WTC11 (cell line): Measurements from ENCODE around the gene NFATC3. TPM values are rescaled to one million over a fixed set of nuclear protein-coding genes. Genes with fewer than 3 reads are reported as not detected.

Experiments used
- ATAC-seq: fragments of 200-7000 bp; cut with Tn5 transposase; 2 replicates; pipeline ENCODE4 v1.10.0; 2021; ENCODE audit warnings: mild to moderate bottlenecking, moderate library complexity
- CTCF ChIA-PET: fragments of 300-600 bp; sonication (Branson Sonifier 250); formaldehyde crosslinking; loops from one replicate; lab custom pipeline; 2021; ENCODE audit warnings: antibody characterized with exemption; lab: Charles Lee
- POLR2A ChIA-PET: fragments of 350-600 bp; sonication (Branson Sonifier 250); formaldehyde crosslinking; loops from one replicate; lab custom pipeline; 2021; ENCODE audit warnings: antibody characterized with exemption; lab: Charles Lee
- DNase-seq: peaks from one replicate; pipeline ENCODE4 v3.0.0; 2021; ENCODE audit warnings: low spot score
- H3K27ac Mint-ChIP-seq: 2 replicates; pipeline ENCODE4 v1.8.0; 2021; ENCODE audit warnings: mixed read lengths
- H3K27me3 Mint-ChIP-seq: 2 replicates; pipeline ENCODE4 v1.8.0; 2021; ENCODE audit warnings: low read depth, mild to moderate bottlenecking, moderate library complexity, mixed read lengths
- H3K36me3 Mint-ChIP-seq: 2 replicates; pipeline ENCODE4 v1.8.0; 2021; ENCODE audit warnings: mixed read lengths
- H3K4me1 Mint-ChIP-seq: 2 replicates; pipeline ENCODE4 v1.8.0; 2022; ENCODE audit warnings: mixed read lengths
- H3K4me3 Mint-ChIP-seq: 2 replicates; pipeline ENCODE4 v1.8.0; 2021; ENCODE audit warnings: mild to moderate bottlenecking, moderate library complexity, mixed read lengths
- H3K9me3 Mint-ChIP-seq: 2 replicates; pipeline ENCODE4 v1.8.0; 2021; ENCODE audit warnings: mixed read lengths
- AFF4 ChIP-seq: sonication (generic); formaldehyde crosslinking; IDR thresholded peaks from 2 replicates; pipeline ENCODE4 v1.8.1; 2023; ENCODE audit warnings: mild to moderate bottlenecking, missing genetic modification reagents, borderline replicate concordance
- ATF1 ChIP-seq: sonication (generic); formaldehyde crosslinking; IDR thresholded peaks from 2 replicates; pipeline ENCODE4 v1.8.1; 2023; ENCODE audit warnings: mild to moderate bottlenecking, moderate library complexity, missing genetic modification reagents
- ATF3 ChIP-seq: sonication (generic); formaldehyde crosslinking; conservative IDR thresholded peaks from 2 replicates; pipeline ENCODE4 v1.8.1; 2022; ENCODE audit warnings: mild to moderate bottlenecking, missing genetic modification reagents
- CBFB ChIP-seq: sonication (generic); formaldehyde crosslinking; IDR thresholded peaks from 2 replicates; pipeline ENCODE4 v1.8.1; 2022; ENCODE audit warnings: mild to moderate bottlenecking, low read depth, missing genetic modification reagents
- CDX4 ChIP-seq: fragments of 250-450 bp; sonication (Bioruptor Pico); IDR thresholded peaks from 2 replicates; pipeline ENCODE4 v1.9.0; 2021; ENCODE audit warnings: moderate library complexity, mild to moderate bottlenecking, inconsistent platforms, borderline replicate concordance
- CTCF ChIP-seq: fragments of 200-600 bp; IDR thresholded peaks from 2 replicates; pipeline ENCODE4 v1.8.0; 2022; ENCODE audit warnings: antibody characterized with exemption
- E2F4 ChIP-seq: sonication (generic); formaldehyde crosslinking; IDR thresholded peaks from 2 replicates; pipeline ENCODE4 v1.8.1; 2022; ENCODE audit warnings: low read depth, mild to moderate bottlenecking, moderate library complexity, missing genetic modification reagents, borderline replicate concordance
- E2F5 ChIP-seq: sonication (generic); formaldehyde crosslinking; IDR thresholded peaks from 2 replicates; pipeline ENCODE4 v1.8.1; 2022; ENCODE audit warnings: mild to moderate bottlenecking, moderate library complexity, missing genetic modification reagents
- FOXP1 ChIP-seq: sonication (generic); formaldehyde crosslinking; IDR thresholded peaks from 2 replicates; pipeline ENCODE4 v1.8.0; 2022; ENCODE audit warnings: missing genetic modification reagents, mild to moderate bottlenecking, moderate library complexity, borderline replicate concordance
- GRHL2 ChIP-seq: fragments of 250-450 bp; sonication (Bioruptor Pico); IDR thresholded peaks from 2 replicates; pipeline ENCODE4 v1.8.0; 2022; ENCODE audit warnings: mild to moderate bottlenecking, moderate library complexity; ENCODE audit not compliant: insufficient replicate concordance, severe bottlenecking
- HMGA2 ChIP-seq: fragments of 250-450 bp; sonication (Bioruptor Pico); IDR thresholded peaks from 2 replicates; pipeline ENCODE4 v1.4.0; 2021; ENCODE audit warnings: mild to moderate bottlenecking, moderate library complexity
- JAZF1 ChIP-seq: fragments of 250-450 bp; sonication (Bioruptor Pico); IDR thresholded peaks from 2 replicates; pipeline ENCODE4 v1.9.0; 2021; ENCODE audit warnings: moderate library complexity, mild to moderate bottlenecking, inconsistent platforms
- JUN ChIP-seq: sonication (generic); formaldehyde crosslinking; IDR thresholded peaks from 2 replicates; pipeline ENCODE4 v1.8.0; 2023; ENCODE audit warnings: mild to moderate bottlenecking, missing genetic modification reagents
- MXD4 ChIP-seq: fragments of 250-450 bp; sonication (Bioruptor Pico); IDR thresholded peaks from 2 replicates; pipeline ENCODE4 v1.8.0; 2021; ENCODE audit warnings: mild to moderate bottlenecking, moderate library complexity, borderline replicate concordance
- MYBL2 ChIP-seq: sonication (generic); formaldehyde crosslinking; IDR thresholded peaks from 2 replicates; pipeline ENCODE4 v1.8.1; 2023; ENCODE audit warnings: mild to moderate bottlenecking, moderate library complexity, missing genetic modification reagents
- SOX15 ChIP-seq: fragments of 250-450 bp; sonication (Bioruptor Pico); IDR thresholded peaks from 2 replicates; pipeline ENCODE4 v1.9.0; 2021; ENCODE audit warnings: mild to moderate bottlenecking
- total RNA-seq: library from RNA; stranded (reverse); gene quantifications from 3 replicates; pipeline ENCODE4 v1.2.3, GENCODE V29; 2021
- TF ChIP-seq, protein P1 (sequence below): sonication (generic); formaldehyde crosslinking; IDR thresholded peaks from 2 replicates; pipeline ENCODE4 v1.8.1; 2022; ENCODE audit warnings: missing genetic modification reagents, borderline replicate concordance
- TF ChIP-seq, protein P2 (sequence below): sonication (generic); formaldehyde crosslinking; conservative IDR thresholded peaks from 2 replicates; pipeline ENCODE4 v1.8.1; 2023; ENCODE audit warnings: mild to moderate bottlenecking, low read depth, missing genetic modification reagents, moderate library complexity
- TF ChIP-seq, protein P3 (sequence below): sonication (generic); formaldehyde crosslinking; IDR thresholded peaks from 2 replicates; pipeline ENCODE4 v1.8.1; 2023; ENCODE audit warnings: mild to moderate bottlenecking, moderate library complexity, missing genetic modification reagents

NFATC3 gene
- total RNA-seq, 1 experiment from 2014 or later, result 34.6 TPM

DNA sequence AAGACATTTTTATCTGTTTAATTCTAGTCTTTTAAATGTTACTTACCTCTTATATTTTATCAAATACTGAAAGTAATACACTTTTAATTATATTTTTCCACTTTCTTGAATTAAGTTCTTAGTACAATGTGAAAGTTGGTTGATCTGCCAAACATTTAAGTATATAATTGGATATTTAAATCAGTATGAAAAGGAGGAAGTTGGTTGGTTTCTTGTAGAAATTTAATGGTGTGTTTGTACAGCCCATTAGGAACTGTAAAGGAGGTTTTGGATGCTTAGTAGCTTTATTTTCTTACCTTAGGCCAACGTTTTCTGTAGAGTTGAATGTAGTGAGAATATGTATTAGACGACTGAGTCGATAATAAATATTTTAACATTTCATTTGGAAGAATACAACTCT, 5.4 kb downstream of the NFATC3 start (continued):
- no peak for TF ChIP-seq GRHL2
- TF ChIP-seq E2F4 (CRISPR knock-in tag), result no peak
- TF ChIP-seq CTCF, result no peak
- no peak for TF ChIP-seq E2F5 (CRISPR knock-in tag)
- no peak for TF ChIP-seq FOXP1 (CRISPR knock-in tag)
- no peak for TF ChIP-seq JAZF1 (CRISPR knock-in tag)
- TF ChIP-seq JUN (CRISPR knock-in tag), result no peak
- TF ChIP-seq CDX4, result no peak
- TF ChIP-seq, protein P1, sequence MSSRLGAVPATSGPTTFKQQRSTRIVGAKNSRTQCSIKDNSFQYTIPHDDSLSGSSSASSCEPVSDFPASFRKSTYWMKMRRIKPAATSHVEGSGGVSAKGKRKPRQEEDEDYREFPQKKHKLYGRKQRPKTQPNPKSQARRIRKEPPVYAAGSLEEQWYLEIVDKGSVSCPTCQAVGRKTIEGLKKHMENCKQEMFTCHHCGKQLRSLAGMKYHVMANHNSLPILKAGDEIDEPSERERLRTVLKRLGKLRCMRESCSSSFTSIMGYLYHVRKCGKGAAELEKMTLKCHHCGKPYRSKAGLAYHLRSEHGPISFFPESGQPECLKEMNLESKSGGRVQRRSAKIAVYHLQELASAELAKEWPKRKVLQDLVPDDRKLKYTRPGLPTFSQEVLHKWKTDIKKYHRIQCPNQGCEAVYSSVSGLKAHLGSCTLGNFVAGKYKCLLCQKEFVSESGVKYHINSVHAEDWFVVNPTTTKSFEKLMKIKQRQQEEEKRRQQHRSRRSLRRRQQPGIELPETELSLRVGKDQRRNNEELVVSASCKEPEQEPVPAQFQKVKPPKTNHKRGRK, result no peak

GRCh38 chr16:68091380-68092261, 6.5 kb downstream of the NFATC3 start:
- ATAC-seq, result no peak
- POLR2A ChIA-PET, result no interaction called here
- peak overlapping the region; percentile 58 for H3K27ac Mint-ChIP-seq
- TF ChIP-seq SOX15 (CRISPR knock-in tag) (no peak), MYBL2 (CRISPR knock-in tag) (no peak), AFF4 (CRISPR knock-in tag) (no peak), ATF1 (CRISPR knock-in tag) (no peak), HMGA2 (CRISPR knock-in tag) (no peak), CBFB (CRISPR knock-in tag) (no peak), MXD4 (no peak), ATF3 (CRISPR knock-in tag) (no peak)
- TF ChIP-seq, protein P2, sequence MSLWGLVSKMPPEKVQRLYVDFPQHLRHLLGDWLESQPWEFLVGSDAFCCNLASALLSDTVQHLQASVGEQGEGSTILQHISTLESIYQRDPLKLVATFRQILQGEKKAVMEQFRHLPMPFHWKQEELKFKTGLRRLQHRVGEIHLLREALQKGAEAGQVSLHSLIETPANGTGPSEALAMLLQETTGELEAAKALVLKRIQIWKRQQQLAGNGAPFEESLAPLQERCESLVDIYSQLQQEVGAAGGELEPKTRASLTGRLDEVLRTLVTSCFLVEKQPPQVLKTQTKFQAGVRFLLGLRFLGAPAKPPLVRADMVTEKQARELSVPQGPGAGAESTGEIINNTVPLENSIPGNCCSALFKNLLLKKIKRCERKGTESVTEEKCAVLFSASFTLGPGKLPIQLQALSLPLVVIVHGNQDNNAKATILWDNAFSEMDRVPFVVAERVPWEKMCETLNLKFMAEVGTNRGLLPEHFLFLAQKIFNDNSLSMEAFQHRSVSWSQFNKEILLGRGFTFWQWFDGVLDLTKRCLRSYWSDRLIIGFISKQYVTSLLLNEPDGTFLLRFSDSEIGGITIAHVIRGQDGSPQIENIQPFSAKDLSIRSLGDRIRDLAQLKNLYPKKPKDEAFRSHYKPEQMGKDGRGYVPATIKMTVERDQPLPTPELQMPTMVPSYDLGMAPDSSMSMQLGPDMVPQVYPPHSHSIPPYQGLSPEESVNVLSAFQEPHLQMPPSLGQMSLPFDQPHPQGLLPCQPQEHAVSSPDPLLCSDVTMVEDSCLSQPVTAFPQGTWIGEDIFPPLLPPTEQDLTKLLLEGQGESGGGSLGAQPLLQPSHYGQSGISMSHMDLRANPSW, result no peak
- TF ChIP-seq, protein P3, sequence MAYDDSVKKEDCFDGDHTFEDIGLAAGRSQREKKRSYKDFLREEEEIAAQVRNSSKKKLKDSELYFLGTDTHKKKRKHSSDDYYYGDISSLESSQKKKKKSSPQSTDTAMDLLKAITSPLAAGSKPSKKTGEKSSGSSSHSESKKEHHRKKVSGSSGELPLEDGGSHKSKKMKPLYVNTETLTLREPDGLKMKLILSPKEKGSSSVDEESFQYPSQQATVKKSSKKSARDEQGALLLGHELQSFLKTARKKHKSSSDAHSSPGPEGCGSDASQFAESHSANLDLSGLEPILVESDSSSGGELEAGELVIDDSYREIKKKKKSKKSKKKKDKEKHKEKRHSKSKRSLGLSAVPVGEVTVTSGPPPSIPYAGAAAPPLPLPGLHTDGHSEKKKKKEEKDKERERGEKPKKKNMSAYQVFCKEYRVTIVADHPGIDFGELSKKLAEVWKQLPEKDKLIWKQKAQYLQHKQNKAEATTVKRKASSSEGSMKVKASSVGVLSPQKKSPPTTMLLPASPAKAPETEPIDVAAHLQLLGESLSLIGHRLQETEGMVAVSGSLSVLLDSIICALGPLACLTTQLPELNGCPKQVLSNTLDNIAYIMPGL (CRISPR knock-in tag), result no peak

More at GRCh38 chr16:68091380-68092261, 6.5 kb downstream of the NFATC3 start:
- CTCF ChIA-PET, result interaction anchor here (1.1 to 4.1 kb wide), 3 partner anchors 7 to 144 kb away, joined by 3 to 58 read pairs (median 46); partner anchors contain the start of genes ESRP2 and NFATC3
- peaks cover 44% of the 10 kb centered on the region for H3K4me1 Mint-ChIP-seq
- H3K9me3 Mint-ChIP-seq, result no peaks in the 10 kb centered on the region
- H3K36me3 Mint-ChIP-seq, result no peaks in the 10 kb centered on the region
- no peak overlapping the region for H3K4me3 Mint-ChIP-seq
- DNase-seq, result no peak
- no peaks in the 10 kb centered on the region for H3K27me3 Mint-ChIP-seq
